PC-3 (cell line): ENCODE results near the gene CS. TPM values are rescaled to one million over a fixed set of nuclear protein-coding genes. Genes with fewer than 3 reads are reported as not detected.

ENCODE experiments used
- ATAC-seq: fragments of 200-7000 bp; cut with Tn5 transposase; 2 replicates; pipeline ENCODE4 v1.9.1; 2020; ENCODE audit warnings: mild to moderate bottlenecking, moderate library complexity
- BruUV-seq: library from RNA; stranded (reverse); fragments of 400-500 nt; replicated peaks from 2 replicates; lab custom pipeline; 2021; lab: Mats Ljungman, UMichigan
- CTCF ChIA-PET: fragments of 300-600 bp; sonication (Branson Sonifier 250); formaldehyde crosslinking; loops from one replicate; lab custom pipeline; 2022; ENCODE audit warnings: antibody characterized with exemption; lab: Charles Lee
- POLR2A ChIA-PET: fragments of 300-600 bp; sonication (Branson Sonifier 250); formaldehyde crosslinking; loops from one replicate; lab custom pipeline; 2022; ENCODE audit warnings: antibody characterized with exemption; ENCODE audit not compliant: unreplicated experiment; lab: Charles Lee
- DNase-seq: peaks from one replicate; pipeline ENCODE4 v3.0.0-alpha.2; 2015
- H2AFZ ChIP-seq: fragments of 300-600 bp; sonication (generic); 2 replicates; pipeline ENCODE4 v1.6.0; 2016; ENCODE audit warnings: antibody characterized with exemption, low read length
- H3F3A ChIP-seq: fragments of 300-600 bp; sonication (generic); one replicate; pipeline ENCODE4 v1.6.0; 2017; ENCODE audit warnings: antibody characterized with exemption, low read length, control low read depth, mild to moderate bottlenecking; ENCODE audit not compliant: unreplicated experiment
- H3K27ac ChIP-seq: fragments of 300-600 bp; sonication (generic); 2 replicates; pipeline ENCODE4 v1.5.1; 2016; ENCODE audit warnings: mild to moderate bottlenecking, low read length
- H3K27me3 ChIP-seq: fragments of 300-600 bp; sonication (generic); 2 replicates; pipeline ENCODE4 v1.6.1; 2016; ENCODE audit warnings: low read length, mixed read lengths
- H3K36me3 ChIP-seq: fragments of 300-600 bp; sonication (generic); 2 replicates; pipeline ENCODE4 v1.6.1; 2016; ENCODE audit warnings: low read depth, mixed run types, low read length, mixed read lengths
- H3K4me1 ChIP-seq: fragments of 300-600 bp; sonication (generic); 2 replicates; pipeline ENCODE4 v1.5.1; 2016; ENCODE audit warnings: low read length; ENCODE audit not compliant: insufficient read depth
- H3K4me2 ChIP-seq: fragments of 300-600 bp; sonication (generic); 2 replicates; pipeline ENCODE4 v1.6.0; 2016; ENCODE audit warnings: low read length
- H3K4me3 ChIP-seq: fragments of 300-600 bp; sonication (generic); 2 replicates; pipeline ENCODE4 v1.5.1; 2016; ENCODE audit warnings: mild to moderate bottlenecking, low read length, mixed read lengths
- H3K79me2 ChIP-seq: fragments of 300-600 bp; sonication (generic); 2 replicates; pipeline ENCODE4 v1.6.1; 2017; ENCODE audit warnings: low read length, mixed read lengths
- H3K9ac ChIP-seq: fragments of 300-600 bp; sonication (generic); 2 replicates; pipeline ENCODE4 v1.6.0; 2016; ENCODE audit warnings: mild to moderate bottlenecking, low read length
- H3K9me2 ChIP-seq: fragments of 300-600 bp; sonication (generic); replicated peaks from 2 replicates; pipeline ENCODE4 v1.6.1; 2016; ENCODE audit warnings: mixed run types, low read length, mixed read lengths
- H3K9me3 ChIP-seq: fragments of 300-600 bp; sonication (generic); 2 replicates; pipeline ENCODE4 v1.6.1; 2016; ENCODE audit warnings: low read length, mixed read lengths
- H4K20me1 ChIP-seq: fragments of 300-600 bp; sonication (generic); 2 replicates; pipeline ENCODE4 v1.6.1; 2016; ENCODE audit warnings: low read length, mixed read lengths
- CTCF ChIP-seq: fragments of 300-600 bp; sonication (generic); conservative IDR thresholded peaks from 2 replicates; pipeline ENCODE4 v1.5.1; 2017; ENCODE audit warnings: antibody characterized with exemption, low read depth, mild to moderate bottlenecking, low read length
- EZH2 ChIP-seq: fragments of 300-600 bp; sonication (generic); IDR thresholded peaks from one replicate; pipeline ENCODE4 v1.6.1; 2017; ENCODE audit warnings: antibody characterized with exemption, mild to moderate bottlenecking, low read length; ENCODE audit not compliant: unreplicated experiment
- EZH2phosphoT487 ChIP-seq: fragments of 300-600 bp; sonication (generic); IDR thresholded peaks from 2 replicates; pipeline ENCODE4 v1.6.1; 2018; ENCODE audit warnings: mild to moderate bottlenecking, antibody characterized with exemption, low read length, borderline replicate concordance
- intact Hi-C: fragments of 100-400 bp; cut with micrococcal nuclease; formaldehyde crosslinking; loops from 2 replicates; pipeline ENCODE4 v1.9.0; 2023
- total RNA-seq: library from RNA; depleted of rRNA; stranded (reverse); fragments of >200 nt; gene quantifications from 2 replicates; pipeline ENCODE4 v1.2.3, GENCODE V29; 2014

Gene CS
- total RNA-seq, 1 experiment from 2014 or later = 182 TPM

- Histone ChIP-seq H2AFZ (peak overlapping the region; percentile 99), H3K4me3 (peak overlapping the region; percentile 72), H3K4me1 (peaks cover 37% of the 10 kb centered on the region), H3K27ac (peak overlapping the region; percentile 92), H3F3A (no peaks in the 10 kb centered on the region), H3K9ac (peak overlapping the region; percentile 91), H3K9me2 (no peaks in the 10 kb centered on the region), H3K79me2 (no peaks in the 10 kb centered on the region), H4K20me1 (no peaks in the 10 kb centered on the region), H3K9me3 (no peaks in the 10 kb centered on the region), H3K27me3 (no peaks in the 10 kb centered on the region), H3K36me3 (no peaks in the 10 kb centered on the region), H3K4me2 (peak overlapping the region; percentile 93)
- TF ChIP-seq EZH2phosphoT487 (no peak), EZH2 (no peak), CTCF (no peak)
- ATAC-seq (no peak), DNase-seq (no peak)
- BruUV-seq = TSS peak; percentile 98
- POLR2A ChIA-PET = no interaction called here
- intact Hi-C loops = loop anchor here (1.0 kb wide), 1 partner anchor 130 kb away; no protein-coding TSS in a partner anchor
- CTCF ChIA-PET = no interaction called here
These were observed 34.3 kb upstream of the CS start for GRCh38 chr12:56334490-56334793.

- ATAC-seq (peak; percentile 99), DNase-seq (peak; percentile 98)
- no peaks in the 10 kb centered on the region for H3K9me3 ChIP-seq
- H2AFZ ChIP-seq = peak within 1 kb of the TSS; percentile 99
- no peaks in the 10 kb centered on the region for H3K79me2 ChIP-seq
- H3F3A ChIP-seq = no peaks in the 10 kb centered on the region
- CTCF ChIA-PET = no interaction called here
- POLR2A ChIA-PET = interaction anchor here (0.6 to 0.9 kb wide), 3 partner anchors 18 to 40 kb away, joined by 4 to 9 read pairs (median 6); partner anchors contain the start of genes CNPY2 and STAT2
- no peaks in the 10 kb centered on the region for H3K36me3 ChIP-seq
- intact Hi-C loops = loop anchor here (1.0 kb wide), 1 partner anchor 130 kb away; no protein-coding TSS in a partner anchor
- peak within 1 kb of the TSS; percentile 92 for H3K27ac ChIP-seq
- H4K20me1 ChIP-seq = no peaks in the 10 kb centered on the region
- TF ChIP-seq EZH2 (no peak), CTCF (peak; percentile 73)
- peak within 1 kb of the TSS; percentile 93 for H3K4me2 ChIP-seq
- H3K4me3 ChIP-seq = peak within 1 kb of the TSS; percentile 72
- BruUV-seq = no TSS peak
- no peaks in the 10 kb centered on the region for H3K27me3 ChIP-seq
- peaks cover 31% of the 10 kb centered on the region for H3K4me1 ChIP-seq
- H3K9ac ChIP-seq = peak within 1 kb of the TSS; percentile 91
- no peaks in the 10 kb centered on the region for H3K9me2 ChIP-seq
These were observed 33.8 kb upstream of the CS start, which contains the start of gene PAN2 for GRCh38 chr12:56333679-56334489. Gene PAN2 (minus strand): TSS chr12:56334000. CDS start chr12:56333094, 906 bp downstream.
